GM10248 (cell line): Measurements from ENCODE around the gene SRP54.

Experiments used
- CTCF ChIA-PET: fragments of 300-600 bp; sonication (Branson Sonifier 250); formaldehyde crosslinking; extraction: SDS; loops from one replicate; lab custom pipeline; 2021; ENCODE audit warnings: antibody characterized with exemption; lab: Yijun Ruan, JAX
- POLR2A ChIA-PET: fragments of 350-650 bp; sonication (Branson Sonifier 250); formaldehyde crosslinking; extraction: SDS; loops from one replicate; lab custom pipeline; 2020; ENCODE audit warnings: antibody characterized with exemption; lab: Yijun Ruan, JAX
- DNase-seq: peaks from one replicate; pipeline ENCODE4 v3.0.0; 2012; ENCODE audit errors: extremely low spot score
- CTCF ChIP-seq: IDR thresholded peaks from 2 replicates; pipeline ENCODE4 v1.5.1; 2012; ENCODE audit warnings: mild to moderate bottlenecking, low read depth; ENCODE audit errors: extremely low read depth, missing control alignments, control extremely low read depth

The SRP54 gene

GRCh38 chr14:34989762-34990161, 7.0 kb downstream of the SRP54 start:
- TF ChIP-seq CTCF = no peak
- CTCF ChIA-PET = interaction anchor here (0.6 to 1.8 kb wide), 5 partner anchors 9 to 117 kb away, joined by 3 to 5 read pairs (median 3); no protein-coding TSS in a partner anchor
- DNase-seq = no peak
- POLR2A ChIA-PET = no interaction called here

- TF ChIP-seq CTCF = no peak
- ChIA-PET POLR2A (no interaction called here), CTCF (interaction anchor here (0.9 to 1.1 kb wide), 2 partner anchors 9 to 13 kb away, joined by 3 to 5 read pairs; no protein-coding TSS in a partner anchor)
- no peak for DNase-seq
Measured at GRCh38 chr14:34993426-34993825, 10.6 kb downstream of the SRP54 start.

GRCh38 chr14:34994668-34995067, 11.9 kb downstream of the SRP54 start:
- no peak for TF ChIP-seq CTCF
- ChIA-PET CTCF (no interaction called here), POLR2A (no interaction called here)
- DNase-seq = no peak

- TF ChIP-seq CTCF = no peak
- ChIA-PET CTCF (interaction anchor here (1.4 kb wide), 1 partner anchor 17 kb away, joined by 3 read pairs; no protein-coding TSS in a partner anchor), POLR2A (no interaction called here)
- DNase-seq = no peak
Measured at GRCh38 chr14:34997762-34998161, 15.0 kb downstream of the SRP54 start.

- TF ChIP-seq CTCF = no peak
- DNase-seq = no peak
- ChIA-PET POLR2A (no interaction called here), CTCF (interaction anchor here (1.3 kb wide), 1 partner anchor 27 kb away, joined by 3 read pairs; no protein-coding TSS in a partner anchor)
Measured at GRCh38 chr14:34999500-34999899, 16.7 kb downstream of the SRP54 start.

- no peak for TF ChIP-seq CTCF
- DNase-seq = no peak
- POLR2A ChIA-PET = no interaction called here
- CTCF ChIA-PET = interaction anchor here (0.9 to 1.2 kb wide), 2 partner anchors 12 to 19 kb away, joined by 3 to 4 read pairs; partner anchors contain the start of gene SRP54
Measured at GRCh38 chr14:35001621-35002020, 18.8 kb downstream of the SRP54 start.
